ENCODE measurements around the gene VWA1.
"Not testable (repeated sequence)": the region's sequence is repeated elsewhere in the genome, so short reads cannot be mapped to it uniquely, and the experiment has no call there.

The VWA1 gene

DNA sequence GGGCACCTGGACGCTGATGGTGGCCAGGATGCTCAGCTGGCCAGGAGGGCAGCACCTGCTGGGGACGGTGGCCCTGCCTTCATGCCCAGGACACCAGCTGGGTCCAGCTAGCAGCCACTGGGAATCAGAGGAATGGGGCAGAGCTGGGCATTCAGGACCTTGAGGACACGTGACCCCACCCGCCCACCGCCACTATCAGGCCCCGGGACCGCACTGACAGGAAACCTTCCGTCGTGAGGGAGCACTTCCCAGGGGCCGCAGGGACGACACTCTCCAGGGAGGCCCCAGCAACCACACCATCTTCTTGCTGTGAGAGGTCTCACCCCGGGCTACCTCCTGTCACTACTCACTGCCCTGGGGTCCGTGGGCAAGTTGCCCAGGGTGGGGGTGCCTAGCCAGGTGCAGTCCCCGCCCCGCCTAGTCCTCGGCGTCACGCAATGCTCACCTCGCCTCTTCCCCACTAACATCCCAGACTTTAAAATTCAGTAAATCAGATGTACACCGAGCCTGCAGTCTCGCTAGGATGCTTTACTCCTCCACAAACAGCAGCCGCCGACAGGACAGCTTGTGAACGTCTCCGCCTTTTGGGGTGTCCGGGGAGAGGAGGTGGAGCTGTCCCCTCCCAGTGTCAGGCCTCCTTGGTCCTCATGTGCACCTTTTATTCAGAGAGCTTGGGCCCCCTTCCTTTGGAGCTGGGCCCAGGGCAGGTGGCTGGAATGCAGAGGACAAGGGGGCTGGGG is 4.9 kb downstream of the VWA1 start:
- no peak for FAIRE-seq
- TF ChIP-seq, protein P1, sequence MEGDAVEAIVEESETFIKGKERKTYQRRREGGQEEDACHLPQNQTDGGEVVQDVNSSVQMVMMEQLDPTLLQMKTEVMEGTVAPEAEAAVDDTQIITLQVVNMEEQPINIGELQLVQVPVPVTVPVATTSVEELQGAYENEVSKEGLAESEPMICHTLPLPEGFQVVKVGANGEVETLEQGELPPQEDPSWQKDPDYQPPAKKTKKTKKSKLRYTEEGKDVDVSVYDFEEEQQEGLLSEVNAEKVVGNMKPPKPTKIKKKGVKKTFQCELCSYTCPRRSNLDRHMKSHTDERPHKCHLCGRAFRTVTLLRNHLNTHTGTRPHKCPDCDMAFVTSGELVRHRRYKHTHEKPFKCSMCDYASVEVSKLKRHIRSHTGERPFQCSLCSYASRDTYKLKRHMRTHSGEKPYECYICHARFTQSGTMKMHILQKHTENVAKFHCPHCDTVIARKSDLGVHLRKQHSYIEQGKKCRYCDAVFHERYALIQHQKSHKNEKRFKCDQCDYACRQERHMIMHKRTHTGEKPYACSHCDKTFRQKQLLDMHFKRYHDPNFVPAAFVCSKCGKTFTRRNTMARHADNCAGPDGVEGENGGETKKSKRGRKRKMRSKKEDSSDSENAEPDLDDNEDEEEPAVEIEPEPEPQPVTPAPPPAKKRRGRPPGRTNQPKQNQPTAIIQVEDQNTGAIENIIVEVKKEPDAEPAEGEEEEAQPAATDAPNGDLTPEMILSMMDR (IDR thresholded peaks at IDR 0.05; ENCODE audit: insufficient read depth, missing control alignments): no peak
- DNase-seq (ENCODE audit: insufficient read length, low spot score): no peak

DNA sequence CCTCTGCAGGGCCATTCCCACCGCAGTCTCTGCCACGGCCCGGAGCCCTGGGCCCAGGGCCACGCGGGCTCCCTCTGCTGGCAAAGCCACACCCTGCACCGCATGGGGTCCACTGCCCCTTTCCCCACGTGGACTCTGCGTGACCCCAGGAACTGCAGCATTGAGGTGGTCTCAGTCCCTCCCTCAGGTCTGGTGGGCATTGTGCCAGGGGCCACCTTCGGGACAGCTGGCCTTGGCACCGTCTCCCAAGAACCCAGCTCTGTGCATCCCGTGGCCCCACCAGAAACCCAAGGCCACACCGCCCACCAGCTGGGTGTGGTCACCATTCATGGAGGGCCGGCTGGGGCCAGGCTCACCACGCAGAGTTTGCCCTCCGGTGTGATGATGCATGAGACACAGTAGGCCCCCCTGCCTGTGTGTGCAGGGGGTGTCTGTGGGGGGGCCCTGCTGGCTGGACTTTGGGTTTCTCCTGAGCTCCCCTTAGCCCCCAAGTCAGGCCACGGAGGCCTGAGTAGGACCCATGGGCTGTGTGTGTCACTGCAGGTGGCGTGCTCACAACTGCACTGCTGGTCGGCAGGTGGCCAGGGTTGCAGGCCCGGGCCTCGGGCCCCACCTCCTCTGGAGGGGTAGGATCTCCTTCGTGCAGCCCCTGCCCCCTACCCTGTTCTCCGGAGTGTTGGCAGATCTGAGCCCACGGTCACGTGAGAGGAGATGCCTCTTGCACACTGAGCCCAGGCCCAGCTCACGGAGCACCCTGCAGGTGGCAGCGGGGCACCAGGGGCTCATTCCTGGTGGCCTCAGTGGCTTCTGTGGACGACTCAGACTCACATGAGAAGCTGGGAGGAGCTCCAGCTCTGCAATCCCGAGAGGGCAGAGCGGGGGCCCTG is 5.8 kb downstream of the VWA1 start:
- FAIRE-seq (no peak), DNase-seq (ENCODE audit: insufficient read length, low spot score) (peak; percentile 67)
- TF ChIP-seq, protein P1 (IDR thresholded peaks at IDR 0.05; ENCODE audit: insufficient read depth, missing control alignments): peak; percentile 70

DNA sequence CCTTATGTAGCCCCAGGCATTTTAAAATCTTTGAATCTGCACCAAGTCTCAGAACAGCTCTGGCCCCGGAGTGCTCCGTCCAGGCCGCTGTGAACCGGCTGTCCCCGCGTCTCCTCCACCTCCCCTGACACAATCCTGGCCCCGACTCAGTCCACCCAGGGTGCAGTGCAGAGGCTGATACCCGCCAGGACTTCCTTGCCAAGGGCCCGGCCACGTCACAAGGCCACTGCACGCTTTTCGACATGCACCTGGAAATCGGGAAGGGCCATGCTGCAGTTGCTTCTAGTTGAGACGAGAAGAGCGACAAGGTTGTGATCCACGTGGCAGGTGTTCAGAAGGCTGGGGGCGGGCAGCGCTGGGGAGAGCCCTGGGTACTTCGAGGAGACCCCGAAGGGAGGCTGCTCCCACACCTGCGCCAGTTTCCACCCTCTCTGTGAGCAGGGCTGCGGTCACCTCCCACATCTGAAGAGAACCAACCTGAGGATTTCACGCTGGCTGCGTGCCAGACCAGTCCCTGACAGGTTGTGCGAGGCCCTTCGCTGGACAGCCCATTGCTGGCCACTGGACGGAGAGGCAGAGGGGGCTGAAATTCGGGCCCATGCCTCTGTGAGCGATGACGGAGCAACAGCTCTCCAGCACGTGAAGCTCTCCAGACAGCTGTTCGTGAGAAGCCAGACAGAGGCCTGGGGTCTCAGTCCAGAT is 6.7 kb downstream of the VWA1 start:
- no peak for FAIRE-seq
- TF ChIP-seq, protein P1 (IDR thresholded peaks at IDR 0.05; ENCODE audit: insufficient read depth, missing control alignments): no peak
- no peak for DNase-seq (ENCODE audit: insufficient read length, low spot score)

DNA sequence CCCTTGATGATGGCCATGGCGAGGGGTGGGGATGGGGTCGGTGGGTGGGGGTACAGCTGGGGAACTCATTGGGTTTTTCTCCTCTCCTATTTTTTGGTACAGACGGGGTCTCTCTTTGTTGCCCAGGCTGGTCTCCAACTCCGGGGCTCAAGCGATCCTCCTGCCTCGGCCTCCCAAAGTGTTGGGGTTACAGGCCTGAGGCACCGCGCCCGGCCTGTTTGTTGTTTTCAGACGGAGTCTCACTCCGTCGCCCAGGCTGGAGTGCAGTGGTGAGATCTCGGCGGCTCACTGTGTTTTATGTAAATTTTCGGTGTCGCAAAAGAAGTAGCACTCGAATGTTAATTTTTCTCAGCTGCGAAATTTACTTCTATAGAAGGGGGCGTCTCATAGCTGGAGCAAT is 11.1 kb downstream of the VWA1 start:
- FAIRE-seq; DNase-seq (ENCODE audit: insufficient read length, low spot score): not testable (repeated sequence)

DNA sequence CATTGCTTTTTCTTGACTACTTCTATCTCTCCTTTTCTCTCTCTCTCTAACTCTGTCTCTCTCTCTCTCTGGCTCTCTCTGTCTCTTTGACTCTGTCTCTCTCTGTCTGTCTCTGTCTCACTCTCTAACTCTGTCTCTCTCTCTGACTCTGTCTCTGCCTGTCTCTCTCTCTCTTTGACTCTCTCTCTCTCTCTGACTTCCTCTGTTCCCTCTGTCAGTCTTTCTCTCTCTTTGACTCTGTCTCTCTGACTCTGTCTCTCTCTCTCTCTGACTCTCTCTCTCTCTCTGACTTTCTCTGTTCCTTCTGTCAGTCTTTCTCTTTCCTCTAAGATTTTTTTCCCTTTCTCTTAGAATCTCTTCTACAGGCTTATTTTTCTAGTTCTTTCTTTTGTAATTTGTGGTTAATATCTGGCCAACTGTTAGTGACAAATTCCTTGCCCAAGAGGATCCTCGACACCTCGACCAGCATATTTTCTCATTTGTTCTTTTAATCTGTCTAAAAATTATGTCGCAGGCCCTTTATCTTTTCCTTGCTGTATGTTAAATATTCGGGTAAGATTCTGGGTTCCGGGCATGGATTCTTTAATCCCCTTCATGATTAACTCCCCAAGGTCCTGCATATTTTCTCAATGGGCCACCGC is 13.7 kb downstream of the VWA1 start, which contains the start of gene ATAD3C:
ATAD3C (plus strand) TSS at position 591 of the 641 bp plus-strand sequence. CDS start 995 bp downstream, outside the sequence.
- DNase-seq (ENCODE audit: insufficient read length, low spot score): no peak
- TF ChIP-seq, protein P1 (IDR thresholded peaks at IDR 0.05; ENCODE audit: insufficient read depth, missing control alignments): no peak
- FAIRE-seq: no peak

DNA sequence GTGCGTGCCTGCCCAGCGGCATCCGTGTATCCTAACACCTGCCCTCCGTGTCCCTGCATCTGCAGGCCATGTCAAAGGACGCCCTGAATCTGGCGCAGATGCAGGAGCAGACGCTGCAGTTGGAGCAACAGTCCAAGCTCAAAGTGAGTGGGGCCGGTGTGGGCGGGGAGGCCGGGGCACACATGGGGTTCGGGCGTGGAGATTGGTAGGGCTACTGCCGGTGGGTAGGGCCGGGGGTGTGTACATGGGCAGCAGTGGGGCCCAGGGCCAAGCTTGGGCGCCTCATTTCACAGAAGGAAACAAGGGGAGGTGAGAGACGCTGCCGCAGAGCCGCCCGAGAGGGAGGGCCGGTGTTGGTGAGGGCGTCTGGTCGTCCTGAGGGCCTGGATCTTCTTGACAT is 15.1 kb downstream of the VWA1 start:
- not testable (repeated sequence) for DNase-seq (ENCODE audit: insufficient read length, low spot score); FAIRE-seq

DNA sequence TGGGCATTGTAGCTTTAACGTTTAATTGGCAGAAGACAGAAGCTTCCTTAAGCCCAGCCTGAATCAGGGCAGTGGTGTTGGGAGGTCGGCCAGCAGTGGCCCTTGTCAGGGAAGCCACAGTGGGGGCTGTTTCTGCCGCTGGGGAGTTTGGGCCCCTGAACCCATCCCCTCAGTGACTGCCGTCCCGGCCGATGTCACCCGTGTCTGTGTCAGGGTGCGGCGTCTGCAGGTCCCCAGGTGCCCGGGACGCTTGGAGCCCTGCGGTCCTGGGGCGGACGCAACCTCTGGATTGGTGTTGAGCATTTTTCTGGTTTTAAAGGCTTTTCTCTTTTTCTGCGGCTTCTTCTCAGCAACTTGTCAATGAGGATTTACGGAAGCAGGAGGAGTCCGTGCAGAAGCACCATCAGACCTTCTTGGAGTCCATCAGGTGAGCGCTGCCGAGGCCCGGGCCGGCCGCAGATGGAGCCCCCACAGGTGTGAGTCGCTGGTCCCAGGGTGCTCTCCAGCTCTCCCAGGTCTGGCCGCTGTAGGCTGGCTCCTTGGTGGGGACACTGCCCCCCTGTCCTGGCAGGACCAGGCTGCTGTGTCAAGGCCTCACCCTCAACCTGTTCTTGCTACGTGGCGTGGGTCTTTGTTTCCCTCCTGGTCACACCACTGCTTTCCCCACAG is 16.3 kb downstream of the VWA1 start:
- TF ChIP-seq, protein P1 (IDR thresholded peaks at IDR 0.05; ENCODE audit: insufficient read depth, missing control alignments): no peak
- no peak for FAIRE-seq
- no peak for DNase-seq (ENCODE audit: insufficient read length, low spot score)

DNA sequence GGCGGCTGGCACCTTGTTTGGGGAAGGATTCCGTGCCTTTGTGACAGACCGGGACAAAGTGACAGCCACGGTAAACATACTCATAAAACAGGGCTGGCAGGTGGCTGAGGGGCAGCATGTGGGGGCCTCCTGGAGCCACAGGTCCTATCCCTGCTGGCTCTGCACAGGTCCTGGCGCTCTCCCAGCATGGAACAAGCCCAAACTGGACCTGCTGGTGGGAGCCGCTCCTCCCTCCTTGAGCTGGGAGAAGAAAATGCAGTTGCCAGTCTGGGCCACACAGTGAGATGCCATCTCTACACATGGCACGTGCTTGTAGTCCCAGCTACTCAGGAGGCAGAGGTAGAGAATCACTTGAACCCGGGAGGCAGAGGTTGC is 16.9 kb downstream of the VWA1 start:
- not testable (repeated sequence) for DNase-seq (ENCODE audit: insufficient read length, low spot score); FAIRE-seq

Measured in D721Med (cell line).